SHP77 treated with DMSO at 0.1 percent for 48 hours (cell line): Measurements from ENCODE around the gene MRPS12.

Experiments
- DNase-seq: peaks from one replicate; lab custom pipeline; 2025; lab: John Stamatoyannopoulos, UW

Gene MRPS12

GRCh38 chr19:38975214-38975860 is 44.6 kb downstream of the MRPS12 start, which contains the start of gene FBXO17:
Gene FBXO17 (minus strand): TSS chr19:38975742. CDS start chr19:38950319, 25,423 bp downstream.
- no peak for DNase-seq

GRCh38 chr19:38975861-38976271 is 45.1 kb downstream of the MRPS12 start:
- DNase-seq = no peak

GRCh38 chr19:38977445-38978325 is 46.9 kb downstream of the MRPS12 start:
- DNase-seq = no peak

- DNase-seq = no peak
These were observed 47.6 kb downstream of the MRPS12 start for GRCh38 chr19:38978326-38978689.

GRCh38 chr19:38979812-38980211 is 49.1 kb downstream of the MRPS12 start:
- DNase-seq = no peak

GRCh38 chr19:38980583-38981374 is 50.0 kb downstream of the MRPS12 start:
- no peak for DNase-seq
